Effector CD8-positive, alpha-beta T cell (primary cell): ENCODE data around the gene ANTXR1.
"Not testable (repeated sequence)": the region's sequence is repeated elsewhere in the genome, so short reads cannot be mapped to it uniquely, and the experiment has no call there.

Experiments used
- DNase-seq: peaks from one replicate; lab custom pipeline; 2025; lab: John Stamatoyannopoulos, UW

ANTXR1 gene

DNA sequence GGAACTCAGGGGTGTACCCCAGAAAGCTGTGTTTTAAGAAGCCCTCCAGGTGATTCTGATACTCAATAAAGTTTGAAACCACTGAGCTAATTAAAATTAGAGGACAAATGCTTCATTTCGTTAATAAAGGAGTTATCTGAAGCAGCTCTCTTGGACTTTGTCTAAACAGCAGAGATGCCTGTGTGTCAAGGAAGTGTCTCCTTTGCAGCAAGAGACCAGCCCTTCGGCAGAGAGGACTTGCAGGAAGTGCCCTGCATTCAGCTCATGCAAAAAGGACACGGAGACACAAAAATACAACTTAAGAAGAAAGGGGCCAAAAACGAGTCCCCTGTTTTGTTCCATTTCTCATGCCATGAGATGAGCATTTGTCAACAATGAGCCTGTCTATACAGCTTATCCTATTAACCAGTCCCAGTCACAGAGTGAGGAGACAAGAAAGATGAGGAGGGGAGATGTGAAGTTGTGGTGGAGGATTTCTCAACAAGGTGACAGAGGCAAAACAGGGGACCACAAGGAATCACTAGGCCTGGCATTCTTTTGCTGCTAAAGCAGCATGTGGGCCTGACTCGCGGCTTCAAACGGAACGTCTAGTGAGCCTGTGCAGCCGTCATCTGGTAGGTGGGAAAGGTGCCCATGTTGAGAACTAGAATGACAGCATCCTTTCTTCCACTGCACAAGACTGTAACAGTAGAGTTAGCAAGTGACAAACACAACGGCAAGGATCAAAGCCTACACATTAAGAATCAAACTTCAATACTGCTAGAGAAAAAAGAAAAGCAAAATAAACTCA lies 152.3 kb downstream of the ANTXR1 start:
- no peak for DNase-seq

DNA sequence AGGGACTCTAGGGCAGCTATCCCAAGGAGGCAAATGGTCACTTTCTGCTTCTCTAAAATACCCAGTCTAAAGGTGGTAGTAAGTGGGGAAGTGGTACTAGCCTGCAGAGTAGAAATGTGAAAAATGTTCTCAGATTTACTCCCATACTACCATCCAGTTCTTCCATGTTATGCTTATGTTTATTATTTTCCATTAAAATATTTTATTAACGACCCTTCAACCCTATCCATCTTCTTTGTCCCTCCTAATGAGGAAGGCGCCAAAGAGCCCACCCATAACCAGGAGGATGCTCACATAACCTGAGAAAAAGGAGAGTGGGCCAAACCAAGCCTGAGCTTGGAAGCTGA lies 153.5 kb downstream of the ANTXR1 start:
- no peak for DNase-seq

DNA sequence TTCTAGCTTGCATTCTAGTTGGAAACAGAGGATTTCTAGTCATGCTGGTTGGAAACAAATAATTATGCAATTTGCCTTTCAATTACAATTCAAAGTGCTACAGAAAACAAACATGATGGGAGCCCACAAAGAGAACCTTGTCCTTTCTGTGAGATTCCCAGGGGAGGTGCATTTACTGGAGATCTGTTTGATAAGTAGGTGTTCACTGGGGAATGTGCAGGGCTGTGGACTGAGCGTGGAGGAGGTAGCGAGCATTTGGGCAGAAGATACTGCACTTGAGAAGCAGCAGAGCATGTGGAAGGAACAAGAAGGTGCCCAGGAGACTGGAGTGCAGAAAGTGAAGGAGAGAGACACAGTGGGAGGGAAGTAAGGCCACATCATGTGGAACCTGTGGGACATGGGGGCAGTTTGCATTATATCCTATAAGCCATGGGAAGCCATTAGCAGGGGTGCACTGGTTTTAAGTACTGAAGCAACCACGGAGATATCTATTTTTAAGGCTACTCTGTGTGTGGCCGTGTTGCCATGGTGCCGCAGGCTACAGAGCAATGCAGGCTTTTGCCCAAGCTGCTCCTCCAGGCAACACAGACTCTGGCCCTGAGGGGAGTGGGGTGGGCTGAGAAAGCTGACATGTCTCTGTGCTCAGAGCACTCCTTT lies 154.0 kb downstream of the ANTXR1 start:
- no peak for DNase-seq

DNA sequence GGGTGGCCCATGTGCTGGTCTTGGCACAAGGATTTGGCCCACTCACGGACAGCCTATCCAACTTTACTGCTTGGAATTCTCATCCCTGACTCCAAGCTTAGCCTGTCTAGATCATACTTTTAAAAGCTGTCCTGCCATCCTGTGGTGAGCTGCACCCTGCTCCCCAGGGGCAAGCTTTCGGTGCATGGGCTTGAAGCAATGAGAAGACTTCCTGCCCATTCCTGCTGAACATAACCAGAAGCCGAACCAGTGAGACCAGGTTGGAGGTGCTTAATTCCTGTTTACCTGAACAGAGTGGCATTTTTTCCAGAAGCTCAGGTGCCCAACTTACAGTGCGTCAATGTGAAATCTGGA lies 154.5 kb downstream of the ANTXR1 start:
- no peak for DNase-seq

DNA sequence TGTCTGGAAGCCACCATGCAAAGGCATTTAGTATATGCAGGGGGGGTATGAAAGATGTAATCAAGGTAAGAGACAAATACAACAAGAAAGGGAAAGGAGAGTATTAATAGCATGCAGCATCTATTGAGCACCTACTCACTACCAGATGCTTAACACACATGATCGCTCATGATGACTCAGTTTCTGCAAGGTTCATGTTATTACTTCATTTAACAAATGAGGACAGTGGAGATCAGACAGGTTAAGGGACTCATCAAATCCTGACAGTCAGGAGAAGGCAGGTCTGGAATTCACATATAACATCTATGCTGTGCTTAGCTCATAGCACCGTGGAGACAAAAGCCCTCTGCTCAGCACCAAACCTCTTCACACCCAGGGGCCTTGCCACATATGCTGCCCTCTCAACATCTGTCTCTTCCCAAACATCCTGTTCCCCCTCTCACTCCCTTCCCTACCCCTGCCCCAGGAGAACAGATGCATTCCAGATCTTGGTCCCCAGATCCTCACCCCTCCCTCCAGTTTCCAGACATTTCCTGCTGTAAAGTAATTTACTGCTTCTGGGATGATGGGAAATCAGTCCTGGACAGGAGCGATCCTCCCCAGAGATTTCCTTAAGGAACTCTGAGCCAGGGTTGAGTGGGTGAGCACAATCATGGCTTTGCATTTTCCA lies 155.3 kb downstream of the ANTXR1 start:
- DNase-seq: no peak

DNA sequence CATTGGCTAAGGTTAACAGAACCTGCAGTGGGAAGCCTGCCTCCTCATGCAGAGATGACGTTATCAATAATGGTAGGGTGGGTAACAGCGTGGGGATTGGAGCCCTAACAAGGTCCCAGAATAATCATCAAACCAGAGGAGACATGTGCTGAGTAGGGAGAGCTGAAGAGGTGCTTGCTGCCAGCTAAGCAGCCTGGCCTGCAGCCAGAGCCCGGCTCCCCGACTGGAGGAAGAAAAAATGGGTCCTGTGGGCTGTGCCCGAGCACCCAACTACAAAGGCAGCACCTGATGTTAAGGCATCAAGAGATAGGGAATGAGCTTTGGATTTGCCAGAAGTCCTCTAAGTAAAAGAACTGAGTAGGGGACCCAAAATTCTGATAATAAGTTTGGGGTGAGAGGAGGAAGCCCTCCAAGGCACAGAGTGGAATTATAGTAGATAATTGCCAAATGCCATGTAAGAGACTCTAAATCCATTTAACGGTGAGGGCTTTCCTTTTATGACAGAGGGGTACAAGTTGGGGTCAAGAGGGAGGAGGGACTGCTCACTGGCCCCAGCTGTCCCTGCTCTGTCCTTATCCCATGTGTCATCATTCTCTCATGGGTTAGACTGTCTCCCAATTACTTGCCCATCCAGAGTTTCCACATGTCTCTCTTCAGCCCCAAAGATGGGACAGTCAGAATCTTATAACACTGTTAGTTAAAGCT lies 156.1 kb downstream of the ANTXR1 start:
- no peak for DNase-seq

DNA sequence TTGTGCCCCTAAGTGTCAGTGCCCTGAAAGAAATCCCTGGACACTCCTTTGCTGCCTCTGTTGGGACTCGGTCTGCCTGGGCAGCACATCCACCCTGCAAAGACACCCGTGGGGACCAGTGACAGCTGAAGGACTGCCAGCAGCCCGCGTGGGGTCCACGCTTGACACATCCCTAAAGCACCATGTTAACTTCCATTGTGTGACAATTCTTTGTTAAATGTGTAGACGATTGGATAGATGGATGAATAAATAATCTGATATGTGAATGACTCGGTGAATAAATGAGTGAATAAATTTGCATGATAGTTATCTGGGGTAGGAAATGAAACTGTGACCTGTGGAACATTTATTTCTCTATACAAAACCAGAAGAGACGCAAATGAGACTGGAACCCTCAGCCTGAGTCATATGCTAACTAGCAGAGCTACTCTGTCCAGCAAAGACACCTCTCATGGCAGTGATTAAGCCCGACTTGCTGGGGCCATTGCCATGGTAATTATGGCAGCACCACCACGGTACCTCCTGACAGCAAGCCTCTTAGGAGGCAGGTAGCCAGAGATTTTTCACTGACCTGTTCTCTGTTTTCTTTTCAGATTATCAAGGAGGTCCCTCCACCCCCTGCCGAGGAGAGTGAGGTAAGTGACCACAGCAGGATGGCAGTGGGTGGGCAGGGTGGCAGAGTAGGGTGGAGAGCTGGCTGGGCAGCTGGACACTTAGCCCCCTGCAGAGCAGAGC lies 156.8 kb downstream of the ANTXR1 start:
- no peak for DNase-seq

DNA sequence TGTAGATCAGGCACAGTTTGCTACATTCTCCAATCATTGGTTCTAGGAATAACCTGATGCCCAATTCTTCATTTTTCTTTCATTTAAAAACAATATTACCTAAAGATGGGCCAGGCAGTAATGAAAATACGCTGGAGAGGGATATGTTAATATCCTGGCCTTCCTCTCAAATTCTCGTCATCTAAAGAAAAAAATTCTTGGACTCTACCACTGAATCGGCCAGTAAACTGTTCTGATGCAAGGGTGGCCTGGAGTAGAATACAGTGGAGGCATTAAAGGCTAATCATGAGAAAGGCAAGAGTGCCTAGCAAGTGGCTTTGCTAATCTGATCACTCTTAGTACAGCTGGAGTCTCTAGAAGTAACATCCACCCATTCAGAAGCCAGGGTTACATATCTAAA lies 157.7 kb downstream of the ANTXR1 start:
- no peak for DNase-seq

DNA sequence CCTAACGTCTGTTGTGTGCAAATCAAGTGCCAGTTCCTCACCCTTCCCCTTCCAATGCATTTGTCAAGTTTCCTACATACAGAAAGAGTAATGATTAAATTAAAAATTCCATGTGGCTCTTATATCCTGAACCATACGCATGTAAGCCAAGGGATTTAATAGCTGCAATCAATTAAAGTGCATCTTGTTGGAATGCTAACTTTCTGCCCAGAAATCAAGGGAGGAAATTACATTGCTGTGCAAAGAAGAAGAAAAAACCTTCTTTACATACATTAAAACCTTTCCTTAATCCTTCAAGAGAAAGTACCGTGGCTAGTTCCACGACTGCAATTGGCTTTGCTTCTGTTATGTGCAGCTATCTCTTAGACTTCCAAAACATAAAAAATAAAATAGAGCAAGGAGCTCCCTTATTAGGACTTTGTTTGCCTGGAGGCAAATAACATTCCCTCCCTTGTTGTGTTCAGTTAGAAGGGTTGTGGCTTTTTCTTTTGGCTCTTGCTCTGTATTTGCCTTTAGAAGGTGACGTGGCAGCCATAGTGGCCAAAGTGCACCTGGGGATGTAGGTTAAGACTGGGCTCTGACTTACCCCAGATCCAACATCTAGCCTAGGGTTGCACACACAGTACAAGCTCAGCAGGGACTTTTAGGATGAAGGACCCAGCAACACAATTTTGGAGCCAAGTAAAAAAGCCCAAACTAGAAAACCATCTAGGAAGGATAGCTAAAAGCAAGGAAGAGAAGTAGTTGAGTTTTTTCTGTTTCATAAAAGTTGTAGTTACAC lies 158.3 kb downstream of the ANTXR1 start:
- no peak for DNase-seq

DNA sequence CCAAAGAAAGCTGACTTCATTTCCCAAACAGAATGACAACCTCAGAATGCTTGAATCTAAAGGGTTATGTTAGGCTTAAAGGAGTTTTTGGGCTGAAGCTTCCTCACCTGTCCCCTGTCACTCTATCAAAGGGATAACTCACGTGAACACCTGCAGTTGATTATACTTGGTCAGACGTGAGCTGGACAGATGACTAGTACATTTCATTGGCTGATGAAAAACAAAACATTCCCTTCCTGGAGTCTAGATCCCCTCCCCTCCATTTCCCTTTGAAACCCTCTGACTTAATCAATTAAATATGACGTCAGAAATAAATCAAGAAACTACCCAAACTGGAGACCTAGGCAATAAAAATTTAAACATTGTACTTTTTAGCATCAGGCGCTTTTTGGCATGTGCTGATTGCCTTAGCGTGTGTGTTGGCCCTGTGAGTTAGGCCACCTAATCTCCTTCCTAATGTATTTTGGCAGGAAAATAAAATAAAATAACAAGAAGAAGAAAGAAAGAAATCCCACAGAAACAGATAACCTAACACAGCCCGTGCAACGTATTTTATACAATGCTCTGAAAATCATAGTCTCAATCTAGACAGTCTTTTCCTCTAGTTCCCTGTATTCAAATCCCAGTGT lies 159.0 kb downstream of the ANTXR1 start:
- DNase-seq: no peak

DNA sequence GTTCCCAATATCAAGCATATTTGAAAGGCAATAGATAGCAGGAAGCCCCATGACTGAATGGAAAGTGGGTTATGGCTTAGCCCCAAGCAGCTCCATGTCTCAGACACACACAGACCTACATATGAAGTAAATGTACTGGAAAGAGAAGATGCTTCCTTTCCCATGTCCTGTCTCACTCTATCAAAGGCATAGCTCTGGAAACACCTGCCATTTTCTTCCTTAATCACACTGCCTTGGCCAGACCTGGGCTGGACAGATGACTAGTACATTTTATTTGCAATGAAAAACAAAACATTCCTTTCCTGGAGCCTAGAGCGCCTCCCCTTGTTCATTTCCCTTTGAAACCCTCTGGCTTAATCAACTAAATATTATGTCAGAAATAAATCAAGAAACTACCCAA lies 160.7 kb downstream of the ANTXR1 start:
- DNase-seq: no peak

DNA sequence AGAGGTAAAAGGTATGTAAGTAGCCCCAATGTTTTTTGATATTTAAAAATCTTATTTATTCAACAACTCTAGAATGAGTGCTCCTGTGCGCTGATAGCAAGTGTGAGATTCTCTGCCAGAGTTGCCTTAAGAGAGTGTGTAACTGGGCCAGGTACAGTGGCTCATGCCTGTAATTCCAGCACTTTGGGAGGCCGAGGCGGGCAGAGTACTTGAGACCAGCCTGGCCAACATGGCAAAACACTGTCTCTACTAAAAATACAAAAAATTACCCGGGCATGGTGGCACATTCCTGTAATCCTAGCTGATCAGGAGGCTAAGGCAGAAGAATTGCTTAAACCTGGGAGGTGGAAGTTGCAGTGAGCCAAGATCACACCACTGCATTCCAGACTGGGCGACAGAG lies 161.2 kb downstream of the ANTXR1 start:
- DNase-seq: not testable (repeated sequence)

DNA sequence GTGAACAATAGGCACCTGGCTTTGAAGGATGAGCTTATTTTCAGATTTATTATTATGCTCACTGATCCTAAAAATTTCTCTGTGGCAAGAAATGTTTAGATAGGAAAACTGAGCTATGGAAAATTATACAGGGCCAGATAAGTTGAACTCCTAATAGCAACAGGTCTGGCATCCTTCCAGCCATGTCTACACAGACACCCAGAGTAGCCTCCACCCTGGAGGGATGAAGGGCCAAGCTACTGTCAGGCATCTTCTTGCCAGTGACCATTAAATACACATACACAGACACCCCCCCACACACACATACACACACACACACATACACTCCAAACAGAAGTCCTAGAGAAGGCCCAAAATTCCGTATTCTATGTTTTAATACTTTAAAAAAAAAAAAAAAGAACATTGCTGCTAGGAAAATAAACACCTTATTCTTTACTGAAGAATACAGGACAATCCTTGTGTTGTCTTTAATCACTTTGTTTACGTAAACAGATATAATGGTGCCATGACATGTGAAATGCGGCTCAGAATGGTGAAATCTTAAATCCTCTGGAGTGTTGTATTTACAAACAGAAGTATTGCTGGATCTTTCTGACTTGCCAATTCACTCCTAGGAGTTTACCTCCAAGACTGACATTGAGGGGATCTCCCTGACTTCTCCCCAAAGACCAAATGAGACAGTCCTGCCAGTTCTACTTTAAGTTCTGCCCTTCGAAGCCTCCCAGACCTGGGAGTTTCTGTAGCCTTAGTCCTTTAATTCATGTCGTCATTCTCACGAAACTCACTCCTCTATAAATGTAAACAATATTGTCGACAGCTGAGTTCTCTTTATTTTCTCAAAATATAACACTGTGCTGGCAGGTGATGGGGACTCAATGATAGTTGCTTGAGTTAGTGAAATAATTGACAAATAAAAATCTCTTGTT lies 163.1 kb downstream of the ANTXR1 start:
- DNase-seq: no peak

DNA sequence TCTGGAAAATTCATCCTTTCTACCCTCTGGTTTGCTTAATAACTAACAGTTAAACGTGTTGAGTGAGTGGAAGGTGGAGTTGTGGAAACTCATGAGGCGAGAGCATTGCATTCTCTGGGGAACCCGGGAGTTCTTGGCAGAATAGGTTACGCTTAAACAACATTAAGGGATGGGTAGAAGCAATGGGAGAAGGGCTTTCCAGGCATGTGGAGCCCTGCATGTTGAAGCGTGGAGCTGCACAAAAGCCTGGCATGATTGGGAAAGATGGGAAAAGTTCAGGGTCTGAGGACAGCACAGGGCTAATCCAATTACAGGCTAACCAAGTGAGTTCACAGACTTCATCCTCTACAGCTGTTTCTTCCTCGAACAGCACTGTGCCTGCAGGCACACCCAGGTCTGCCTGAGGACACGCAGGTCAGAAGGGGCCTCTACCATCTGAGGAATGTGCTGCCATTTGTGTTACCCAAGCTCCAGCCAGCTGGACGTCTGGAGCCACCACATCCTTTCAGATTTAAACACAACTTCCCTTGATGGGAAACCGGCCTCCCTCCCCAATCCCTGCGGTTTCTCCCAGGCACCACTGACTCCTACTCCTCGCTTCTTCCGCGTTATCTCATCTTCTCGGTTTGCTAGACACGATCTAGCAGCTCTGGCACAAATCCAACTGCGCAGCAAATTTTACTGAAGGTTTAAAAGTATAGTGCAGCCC lies 164.2 kb downstream of the ANTXR1 start:
- DNase-seq: no peak

DNA sequence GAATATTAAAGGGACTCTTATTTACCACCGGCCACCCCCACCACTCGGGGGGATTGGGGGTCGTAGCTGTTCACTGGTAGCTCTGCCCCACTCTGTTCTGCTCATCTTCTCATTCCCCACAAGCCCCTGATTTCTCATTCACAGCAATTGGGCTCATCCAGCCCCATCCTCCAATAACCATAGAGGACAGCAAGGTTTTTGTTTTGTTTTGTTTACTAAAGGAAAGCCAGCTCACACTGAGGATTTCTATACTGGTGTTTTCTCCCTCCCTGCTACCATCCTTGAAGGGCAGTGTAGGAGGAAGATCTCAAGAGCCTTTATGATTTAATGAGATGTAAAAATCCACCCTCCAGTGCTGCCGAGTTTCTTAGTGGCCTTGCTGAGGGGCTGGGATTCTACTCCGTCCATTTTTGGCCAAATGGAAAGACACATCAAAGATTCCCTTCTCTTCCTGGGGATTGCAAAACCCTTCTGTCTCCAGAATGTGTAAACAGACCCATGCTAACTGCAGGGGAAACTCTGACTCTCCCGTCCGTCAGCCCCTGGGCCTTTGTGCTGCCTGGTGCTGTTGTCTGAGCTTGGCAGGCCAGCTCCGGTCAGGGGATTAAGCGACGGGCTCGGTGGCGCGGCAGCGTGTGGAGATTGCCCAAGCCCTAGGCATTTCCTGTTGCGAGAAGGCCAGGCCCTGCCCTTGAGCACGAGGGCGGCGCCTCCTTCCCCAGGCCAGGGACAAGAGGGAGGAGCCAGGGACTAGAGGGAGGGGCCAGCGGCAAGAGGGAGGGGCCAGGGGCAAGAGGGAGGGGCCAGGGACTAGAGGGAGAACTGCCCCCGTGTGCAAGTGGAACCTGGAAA lies 165.0 kb downstream of the ANTXR1 start:
- no peak for DNase-seq

DNA sequence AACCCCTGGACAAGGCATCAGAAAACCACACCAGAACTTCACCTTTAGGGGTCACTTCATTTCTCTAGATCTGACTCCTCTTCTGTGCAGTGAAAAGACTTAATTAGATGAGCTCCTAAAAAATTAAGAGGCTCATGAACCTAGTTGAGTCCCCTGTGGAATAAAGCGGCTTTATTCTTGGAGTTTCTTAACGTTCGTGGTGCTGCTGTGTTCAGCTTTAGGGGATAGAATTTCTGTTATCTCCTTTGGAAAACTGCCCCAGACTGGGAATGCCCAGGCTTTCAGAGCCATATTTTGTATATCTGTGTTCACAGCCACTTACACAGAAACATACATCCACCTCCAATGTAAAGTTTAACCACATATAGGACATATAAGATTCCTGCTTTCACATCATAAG lies 165.8 kb downstream of the ANTXR1 start:
- DNase-seq: no peak

DNA sequence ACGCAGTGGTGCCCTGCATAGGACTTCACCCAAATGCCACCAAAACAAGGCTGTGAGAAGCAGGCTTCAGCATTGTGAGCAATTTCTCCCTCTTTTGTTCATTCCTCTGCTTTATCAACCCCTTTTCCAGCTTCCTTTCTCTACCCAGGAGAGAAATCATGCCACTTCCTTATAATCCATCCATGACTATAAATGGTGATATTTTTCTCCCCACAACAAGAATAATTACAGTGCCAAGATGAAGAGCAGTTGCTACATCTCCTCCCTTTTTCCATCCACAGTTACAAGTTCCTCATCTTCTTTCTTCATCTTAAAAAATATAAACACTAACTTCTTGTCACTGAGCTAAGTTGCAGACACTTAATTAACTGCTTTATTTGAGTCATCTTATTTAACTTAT lies 167.2 kb downstream of the ANTXR1 start:
- DNase-seq: no peak

DNA sequence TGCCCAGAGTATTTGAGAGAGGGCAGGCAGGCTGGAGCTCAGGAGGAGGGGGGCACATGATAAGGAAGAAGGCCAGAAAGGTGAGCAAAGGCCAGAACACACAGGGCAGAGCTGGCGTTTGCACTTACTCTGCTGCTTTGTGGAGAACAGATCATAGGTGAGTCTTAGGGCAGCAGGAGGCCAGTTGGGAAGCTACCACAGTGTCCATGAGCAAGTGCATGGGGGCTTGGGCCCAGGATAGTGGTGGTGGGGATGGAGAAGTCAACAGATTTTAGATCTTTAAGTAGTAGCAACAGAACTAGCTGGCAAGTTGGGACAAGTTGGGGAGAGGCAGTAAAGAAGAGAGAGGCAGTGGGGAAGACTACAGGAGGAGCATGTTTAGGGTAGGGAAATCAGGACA lies 168.0 kb downstream of the ANTXR1 start:
- DNase-seq: no peak
